ENCODE measurements around the gene C1QTNF3.
"Not testable (repeated sequence)": the region's sequence is repeated elsewhere in the genome, so short reads cannot be mapped to it uniquely, and the experiment has no call there.

C1QTNF3 gene, protein sequence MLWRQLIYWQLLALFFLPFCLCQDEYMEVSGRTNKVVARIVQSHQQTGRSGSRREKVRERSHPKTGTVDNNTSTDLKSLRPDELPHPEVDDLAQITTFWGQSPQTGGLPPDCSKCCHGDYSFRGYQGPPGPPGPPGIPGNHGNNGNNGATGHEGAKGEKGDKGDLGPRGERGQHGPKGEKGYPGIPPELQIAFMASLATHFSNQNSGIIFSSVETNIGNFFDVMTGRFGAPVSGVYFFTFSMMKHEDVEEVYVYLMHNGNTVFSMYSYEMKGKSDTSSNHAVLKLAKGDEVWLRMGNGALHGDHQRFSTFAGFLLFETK

DNA sequence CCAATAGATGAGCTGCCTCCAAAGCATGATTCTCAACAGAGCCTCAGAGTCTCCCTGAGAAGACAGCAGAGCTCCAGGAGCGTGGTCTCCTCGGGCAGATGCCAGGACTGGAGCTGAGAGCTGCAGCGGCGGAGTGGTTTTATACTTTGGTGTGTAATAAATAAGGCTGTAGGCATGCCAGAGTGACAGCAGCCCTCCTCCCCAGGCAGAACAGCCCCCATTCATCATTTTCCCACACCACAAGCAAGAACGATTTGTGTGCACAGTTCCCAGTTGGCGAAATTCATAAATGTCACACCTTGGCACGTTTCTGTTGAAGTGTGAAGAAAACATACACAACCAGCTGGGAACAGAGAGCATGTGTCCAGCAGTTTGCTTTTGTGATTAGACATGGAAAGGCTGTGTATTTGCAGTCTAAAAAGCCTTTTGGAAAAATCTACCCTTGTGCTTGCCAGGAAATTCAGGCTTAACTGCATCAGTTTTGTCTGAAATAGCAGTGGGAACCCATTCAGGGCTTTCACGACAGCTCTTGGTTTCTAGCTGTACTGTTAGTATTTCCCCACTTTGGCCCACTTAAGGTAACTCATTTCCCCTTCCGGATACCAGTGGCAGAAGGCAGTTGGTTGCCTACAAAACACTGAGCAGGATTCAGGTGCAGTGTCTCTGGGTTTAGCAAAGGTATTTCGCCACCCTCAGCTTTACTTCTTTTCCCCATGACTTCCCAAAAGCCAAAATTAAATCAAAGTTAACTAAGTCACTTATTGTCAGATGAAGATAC, at the start of gene C1QTNF3:
Gene C1QTNF3, minus strand, starts transcription at position 115 of the 778 bp plus-strand sequence. Its CDS starts 88 bp downstream, at position 27.
- Histone ChIP-seq H3K4me3 (ENCODE audit: low read depth in 1 of 2, low read length in 2 of 2) (peak within 1 kb of the TSS; percentile 55 to 58), H3K4me1 (ENCODE audit: control insufficient read depth in 1 of 2, insufficient read depth in 2 of 2, low read length in 2 of 2) (peaks cover 13 to 36% of the 10 kb centered on the region in 2 donors), H3K36me3 (ENCODE audit: control insufficient read depth in 1 of 2, insufficient read depth in 2 of 2, low read length in 2 of 2) (no peaks in the 10 kb centered on the region), H3K27ac (ENCODE audit: low read length) (peak within 1 kb of the TSS; percentile 26), H3K9me3 (ENCODE audit: control insufficient read depth in 1 of 2, low read length in 2 of 2) (no peaks in the 10 kb centered on the region), H3K27me3 (ENCODE audit: low read depth, low read length) (no peaks in the 10 kb centered on the region)

DNA sequence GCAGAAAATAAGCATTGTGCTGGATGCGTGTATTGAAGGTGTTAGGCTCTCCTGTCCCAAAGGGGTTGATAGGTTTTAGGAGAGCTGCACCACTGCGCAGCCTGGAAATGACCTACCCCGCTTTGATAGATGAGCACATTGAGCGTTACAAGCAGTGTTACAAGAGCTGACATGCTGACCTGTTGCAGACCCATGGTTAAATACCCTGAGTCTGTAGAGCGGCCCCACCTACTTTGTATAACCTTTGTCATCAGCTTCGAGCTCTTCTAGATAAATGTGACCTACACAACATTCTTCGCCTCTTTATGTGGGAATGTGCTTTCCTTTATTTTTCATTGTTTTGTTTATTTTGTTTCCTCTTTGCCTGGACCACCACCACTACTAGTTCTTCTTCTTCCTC, 48.0 kb upstream of the C1QTNF3 start:
- H3K4me3 ChIP-seq (ENCODE audit: low read depth in 1 of 2, low read length in 2 of 2); H3K36me3 ChIP-seq (ENCODE audit: control insufficient read depth in 1 of 2, insufficient read depth in 2 of 2, low read length in 2 of 2); H3K27me3 ChIP-seq (ENCODE audit: low read depth, low read length); H3K4me1 ChIP-seq (ENCODE audit: control insufficient read depth in 1 of 2, insufficient read depth in 2 of 2, low read length in 2 of 2); H3K27ac ChIP-seq (ENCODE audit: low read length); H3K9me3 ChIP-seq (ENCODE audit: control insufficient read depth in 1 of 2, low read length in 2 of 2): not testable (repeated sequence)

DNA sequence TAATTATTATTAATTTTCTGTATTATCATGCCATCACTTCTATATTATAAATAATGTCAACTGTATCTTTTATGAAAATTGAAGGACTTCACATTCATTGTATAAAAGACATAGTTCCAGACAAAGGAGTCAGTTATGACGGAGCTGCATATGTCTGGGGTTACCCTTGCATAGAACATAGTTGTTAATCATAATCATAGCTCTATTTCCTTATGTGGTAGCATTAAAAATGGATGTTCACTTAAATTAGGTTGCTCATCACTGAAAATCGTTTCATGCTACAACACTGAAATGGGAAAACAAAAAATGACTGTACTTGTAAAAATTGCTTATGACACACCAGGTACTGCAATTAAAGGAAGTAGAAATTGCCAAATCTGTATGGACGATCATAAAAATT, 46.8 kb upstream of the C1QTNF3 start:
- not testable (repeated sequence) for H3K4me3 ChIP-seq (ENCODE audit: low read depth in 1 of 2, low read length in 2 of 2); H3K4me1 ChIP-seq (ENCODE audit: control insufficient read depth in 1 of 2, insufficient read depth in 2 of 2, low read length in 2 of 2); H3K27me3 ChIP-seq (ENCODE audit: low read depth, low read length); H3K36me3 ChIP-seq (ENCODE audit: control insufficient read depth in 1 of 2, insufficient read depth in 2 of 2, low read length in 2 of 2); H3K9me3 ChIP-seq (ENCODE audit: control insufficient read depth in 1 of 2, low read length in 2 of 2); H3K27ac ChIP-seq (ENCODE audit: low read length)

DNA sequence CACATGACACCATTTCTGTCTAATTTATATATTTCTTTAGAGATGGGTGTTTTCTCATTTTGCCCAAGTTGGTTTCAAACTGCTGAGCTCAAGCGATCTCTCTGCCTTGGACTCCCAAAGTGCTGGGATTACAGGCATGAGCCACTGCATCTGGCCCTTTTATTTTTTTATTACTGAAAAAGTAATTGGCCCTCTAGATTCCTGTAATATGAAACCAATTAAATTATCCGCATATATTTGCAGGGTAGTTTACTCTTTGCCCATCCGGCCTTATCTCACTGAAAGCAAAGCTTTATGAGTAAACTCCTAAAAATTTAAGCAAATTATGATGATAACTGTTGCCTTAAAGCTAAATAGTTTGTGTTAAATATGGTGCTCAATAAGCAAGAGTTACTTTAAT, 44.7 kb upstream of the C1QTNF3 start:
- H3K4me1 ChIP-seq (ENCODE audit: control insufficient read depth in 1 of 2, insufficient read depth in 2 of 2, low read length in 2 of 2); H3K27ac ChIP-seq (ENCODE audit: low read length); H3K36me3 ChIP-seq (ENCODE audit: control insufficient read depth in 1 of 2, insufficient read depth in 2 of 2, low read length in 2 of 2); H3K9me3 ChIP-seq (ENCODE audit: control insufficient read depth in 1 of 2, low read length in 2 of 2); H3K4me3 ChIP-seq (ENCODE audit: low read depth in 1 of 2, low read length in 2 of 2); H3K27me3 ChIP-seq (ENCODE audit: low read depth, low read length): not testable (repeated sequence)

DNA sequence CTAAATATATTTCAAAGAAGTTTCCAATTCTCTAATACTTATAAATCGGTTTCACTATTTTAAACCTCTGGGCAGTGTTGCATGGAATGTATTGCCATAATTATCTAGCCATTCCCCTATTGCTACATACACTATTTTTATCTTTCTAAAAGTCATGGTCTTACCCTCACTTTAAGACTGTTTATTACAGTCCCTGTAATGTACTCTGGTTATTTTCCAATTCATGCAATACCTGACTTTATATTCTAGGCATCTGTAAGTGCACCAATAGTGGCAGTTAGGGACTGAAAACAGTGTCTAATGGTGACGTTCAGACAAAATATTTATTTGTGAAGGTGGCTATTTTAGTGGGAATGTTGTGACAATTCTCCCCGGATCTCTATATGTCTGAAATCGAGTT, 40.9 kb upstream of the C1QTNF3 start:
- H3K27ac ChIP-seq (ENCODE audit: low read length); H3K4me1 ChIP-seq (ENCODE audit: control insufficient read depth in 1 of 2, insufficient read depth in 2 of 2, low read length in 2 of 2); H3K4me3 ChIP-seq (ENCODE audit: low read depth in 1 of 2, low read length in 2 of 2); H3K36me3 ChIP-seq (ENCODE audit: control insufficient read depth in 1 of 2, insufficient read depth in 2 of 2, low read length in 2 of 2); H3K9me3 ChIP-seq (ENCODE audit: control insufficient read depth in 1 of 2, low read length in 2 of 2); H3K27me3 ChIP-seq (ENCODE audit: low read depth, low read length): not testable (repeated sequence)

DNA sequence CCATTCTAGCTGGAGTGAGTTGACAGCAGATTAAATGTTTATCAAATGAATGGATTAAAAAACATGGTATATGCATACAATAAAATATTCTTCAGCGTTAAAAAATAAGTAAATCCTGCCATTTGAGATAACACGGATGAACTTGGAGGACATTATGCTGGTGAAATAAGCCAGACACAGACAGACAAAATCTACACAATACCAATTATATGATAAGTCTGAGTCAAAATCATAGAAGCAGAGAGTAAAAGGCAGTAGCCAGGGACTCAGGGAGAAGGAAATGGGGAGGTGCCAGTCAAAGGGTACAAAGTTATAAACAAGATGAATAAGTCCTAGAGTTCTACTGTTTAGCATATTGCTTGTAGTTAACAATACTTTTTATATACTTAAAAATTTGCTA, 36.5 kb upstream of the C1QTNF3 start:
- not testable (repeated sequence) for H3K4me3 ChIP-seq (ENCODE audit: low read depth in 1 of 2, low read length in 2 of 2); H3K27ac ChIP-seq (ENCODE audit: low read length); H3K27me3 ChIP-seq (ENCODE audit: low read depth, low read length); H3K9me3 ChIP-seq (ENCODE audit: control insufficient read depth in 1 of 2, low read length in 2 of 2); H3K4me1 ChIP-seq (ENCODE audit: control insufficient read depth in 1 of 2, insufficient read depth in 2 of 2, low read length in 2 of 2); H3K36me3 ChIP-seq (ENCODE audit: control insufficient read depth in 1 of 2, insufficient read depth in 2 of 2, low read length in 2 of 2)

DNA sequence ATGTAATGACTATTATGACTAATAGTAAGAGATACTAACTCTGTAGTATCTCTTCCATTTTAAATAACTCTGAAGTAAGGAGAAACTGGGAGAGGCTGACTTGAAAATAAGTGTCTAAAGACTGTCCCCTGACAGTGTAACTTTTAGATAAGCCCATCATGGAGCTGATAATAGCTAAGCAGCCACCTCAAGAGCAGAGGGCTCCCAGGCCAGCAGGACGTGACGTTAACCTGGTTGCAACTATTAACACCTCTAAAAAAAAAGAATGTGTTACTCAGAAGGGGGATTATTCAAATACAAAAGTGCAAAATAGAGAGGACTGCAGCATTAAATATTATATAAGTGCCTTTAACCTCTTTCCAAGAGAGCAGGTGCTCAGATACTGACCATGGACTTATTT, 34.6 kb upstream of the C1QTNF3 start:
- H3K36me3 ChIP-seq (ENCODE audit: control insufficient read depth in 1 of 2, insufficient read depth in 2 of 2, low read length in 2 of 2); H3K27me3 ChIP-seq (ENCODE audit: low read depth, low read length); H3K4me3 ChIP-seq (ENCODE audit: low read depth in 1 of 2, low read length in 2 of 2); H3K9me3 ChIP-seq (ENCODE audit: control insufficient read depth in 1 of 2, low read length in 2 of 2); H3K4me1 ChIP-seq (ENCODE audit: control insufficient read depth in 1 of 2, insufficient read depth in 2 of 2, low read length in 2 of 2); H3K27ac ChIP-seq (ENCODE audit: low read length): not testable (repeated sequence)

DNA sequence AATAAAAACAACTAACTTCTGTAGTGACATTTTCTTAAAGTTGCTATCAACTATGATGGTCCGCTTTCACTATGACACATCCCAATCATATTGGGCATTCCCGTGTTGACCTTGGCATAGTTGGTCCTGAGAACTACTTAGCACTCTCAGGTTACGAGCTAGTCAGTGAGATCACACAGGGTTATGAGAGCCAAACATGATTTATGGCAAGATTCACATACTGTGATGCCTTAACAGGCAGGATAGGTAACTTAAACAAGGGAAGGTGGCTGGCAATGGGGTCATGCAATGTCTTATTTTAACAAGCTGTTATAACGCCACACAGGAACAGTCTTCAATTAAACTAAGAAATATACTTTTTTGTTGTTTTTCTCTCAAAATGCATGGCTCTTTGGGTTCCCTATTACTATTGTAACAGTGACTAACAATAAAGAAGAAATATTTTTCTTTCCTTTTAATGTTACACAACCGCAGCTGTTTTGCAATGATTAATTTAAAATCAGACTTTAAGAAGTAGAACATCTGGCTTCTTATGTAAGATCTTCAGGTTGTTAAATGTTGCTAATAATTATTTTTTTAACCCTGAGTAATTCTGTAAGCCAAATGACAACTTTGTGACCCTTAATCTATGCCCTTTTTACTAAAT, 33.8 kb upstream of the C1QTNF3 start:
- H3K9me3 ChIP-seq (ENCODE audit: control insufficient read depth in 1 of 2, low read length in 2 of 2); H3K27ac ChIP-seq (ENCODE audit: low read length); H3K4me1 ChIP-seq (ENCODE audit: control insufficient read depth in 1 of 2, insufficient read depth in 2 of 2, low read length in 2 of 2); H3K36me3 ChIP-seq (ENCODE audit: control insufficient read depth in 1 of 2, insufficient read depth in 2 of 2, low read length in 2 of 2); H3K4me3 ChIP-seq (ENCODE audit: low read depth in 1 of 2, low read length in 2 of 2); H3K27me3 ChIP-seq (ENCODE audit: low read depth, low read length): not testable (repeated sequence)

DNA sequence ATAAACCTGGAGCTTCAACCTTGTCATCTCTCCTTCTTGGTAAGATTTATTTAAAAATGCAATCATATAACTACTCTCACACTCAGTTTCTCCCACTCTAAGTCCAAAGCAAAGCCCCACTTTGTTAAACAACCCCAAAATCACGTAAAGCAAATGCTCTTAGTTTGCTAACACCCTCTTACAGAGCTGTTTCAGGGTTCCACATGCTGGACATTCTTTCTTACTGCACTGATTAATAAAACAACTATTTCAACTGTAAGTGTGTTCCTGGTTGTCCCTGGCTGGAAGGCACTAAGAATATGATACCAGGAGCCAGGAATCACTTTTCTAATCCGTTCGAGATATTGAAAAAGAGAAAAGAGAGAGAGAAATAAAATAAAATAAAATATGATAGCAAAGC, 31.5 kb upstream of the C1QTNF3 start:
- H3K9me3 ChIP-seq (ENCODE audit: control insufficient read depth in 1 of 2, low read length in 2 of 2); H3K36me3 ChIP-seq (ENCODE audit: control insufficient read depth in 1 of 2, insufficient read depth in 2 of 2, low read length in 2 of 2); H3K4me1 ChIP-seq (ENCODE audit: control insufficient read depth in 1 of 2, insufficient read depth in 2 of 2, low read length in 2 of 2); H3K4me3 ChIP-seq (ENCODE audit: low read depth in 1 of 2, low read length in 2 of 2); H3K27me3 ChIP-seq (ENCODE audit: low read depth, low read length); H3K27ac ChIP-seq (ENCODE audit: low read length): not testable (repeated sequence)

DNA sequence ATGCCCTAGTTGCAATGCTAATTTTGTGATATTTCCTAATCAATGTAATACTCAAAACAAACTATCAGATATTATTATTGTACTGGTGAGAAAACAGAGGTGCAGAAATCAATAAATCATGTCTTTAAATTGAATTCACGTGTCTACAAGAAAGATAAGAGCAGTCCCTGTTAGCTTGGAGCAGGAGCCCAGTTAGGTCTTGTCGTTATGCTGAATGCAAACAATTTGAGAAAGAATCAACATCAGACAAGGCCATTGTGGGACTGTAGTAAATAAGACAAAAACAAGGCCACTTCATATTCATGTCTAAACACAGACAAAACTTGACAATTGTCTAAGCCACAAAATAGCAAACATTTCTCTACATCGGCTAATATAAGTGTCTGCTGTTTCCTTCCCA, 31.1 kb upstream of the C1QTNF3 start:
- H3K4me3 ChIP-seq (ENCODE audit: low read depth in 1 of 2, low read length in 2 of 2); H3K9me3 ChIP-seq (ENCODE audit: control insufficient read depth in 1 of 2, low read length in 2 of 2); H3K4me1 ChIP-seq (ENCODE audit: control insufficient read depth in 1 of 2, insufficient read depth in 2 of 2, low read length in 2 of 2); H3K27me3 ChIP-seq (ENCODE audit: low read depth, low read length); H3K27ac ChIP-seq (ENCODE audit: low read length); H3K36me3 ChIP-seq (ENCODE audit: control insufficient read depth in 1 of 2, insufficient read depth in 2 of 2, low read length in 2 of 2): not testable (repeated sequence)

DNA sequence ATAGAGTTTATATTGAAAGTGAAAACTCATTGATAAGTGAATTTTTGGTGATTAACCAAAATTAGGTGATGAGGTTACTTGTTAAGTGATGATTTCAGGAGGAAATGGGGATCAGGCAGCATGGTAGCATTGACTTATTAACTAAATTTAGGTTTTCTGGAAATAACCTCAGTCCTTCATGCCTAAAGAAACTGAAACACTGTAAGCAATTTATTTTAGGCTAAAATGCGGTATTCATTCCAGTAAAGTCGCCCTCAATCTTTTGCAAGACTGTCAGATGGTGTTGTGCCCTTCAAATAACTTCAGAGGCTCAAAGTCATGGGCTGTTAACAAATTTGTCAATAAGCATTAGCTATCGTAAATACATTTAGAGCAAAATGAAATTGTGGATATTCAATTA, 27.6 kb upstream of the C1QTNF3 start:
- H3K27ac ChIP-seq (ENCODE audit: low read length); H3K27me3 ChIP-seq (ENCODE audit: low read depth, low read length); H3K9me3 ChIP-seq (ENCODE audit: control insufficient read depth in 1 of 2, low read length in 2 of 2); H3K36me3 ChIP-seq (ENCODE audit: control insufficient read depth in 1 of 2, insufficient read depth in 2 of 2, low read length in 2 of 2); H3K4me1 ChIP-seq (ENCODE audit: control insufficient read depth in 1 of 2, insufficient read depth in 2 of 2, low read length in 2 of 2); H3K4me3 ChIP-seq (ENCODE audit: low read depth in 1 of 2, low read length in 2 of 2): not testable (repeated sequence)

All from muscle layer of duodenum (tissue), 2 donors.